Measurements from ENCODE around the gene NNT.

GRCh38 chr5:43616535-43616934 lies 13.6 kb downstream of the NNT start:
- TF ChIP-seq, protein P1, sequence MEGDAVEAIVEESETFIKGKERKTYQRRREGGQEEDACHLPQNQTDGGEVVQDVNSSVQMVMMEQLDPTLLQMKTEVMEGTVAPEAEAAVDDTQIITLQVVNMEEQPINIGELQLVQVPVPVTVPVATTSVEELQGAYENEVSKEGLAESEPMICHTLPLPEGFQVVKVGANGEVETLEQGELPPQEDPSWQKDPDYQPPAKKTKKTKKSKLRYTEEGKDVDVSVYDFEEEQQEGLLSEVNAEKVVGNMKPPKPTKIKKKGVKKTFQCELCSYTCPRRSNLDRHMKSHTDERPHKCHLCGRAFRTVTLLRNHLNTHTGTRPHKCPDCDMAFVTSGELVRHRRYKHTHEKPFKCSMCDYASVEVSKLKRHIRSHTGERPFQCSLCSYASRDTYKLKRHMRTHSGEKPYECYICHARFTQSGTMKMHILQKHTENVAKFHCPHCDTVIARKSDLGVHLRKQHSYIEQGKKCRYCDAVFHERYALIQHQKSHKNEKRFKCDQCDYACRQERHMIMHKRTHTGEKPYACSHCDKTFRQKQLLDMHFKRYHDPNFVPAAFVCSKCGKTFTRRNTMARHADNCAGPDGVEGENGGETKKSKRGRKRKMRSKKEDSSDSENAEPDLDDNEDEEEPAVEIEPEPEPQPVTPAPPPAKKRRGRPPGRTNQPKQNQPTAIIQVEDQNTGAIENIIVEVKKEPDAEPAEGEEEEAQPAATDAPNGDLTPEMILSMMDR (optimal IDR thresholded peaks at IDR 0.05 in 1 of 3, IDR thresholded peaks at IDR 0.05 in 1 of 3, conservative IDR thresholded peaks at IDR 0.05 in 1 of 3; ENCODE audit: extremely low read depth in 1 of 3, insufficient read depth in 2 of 3, low read length in 3 of 3): no peak
- TF ChIP-seq EZH2 (IDR thresholded peaks at IDR 0.05; ENCODE audit: low read length): no peak

All from keratinocyte (primary cell).